ENCODE data around the gene VRK2. TPM values are rescaled to one million over a fixed set of nuclear protein-coding genes. Genes with fewer than 3 reads are reported as not detected.
A peak's percentile ranks its signal among the peaks of the same experiment; 100 is the strongest.
"Not testable (repeated sequence)": the region's sequence is repeated elsewhere in the genome, so short reads cannot be mapped to it uniquely, and the experiment has no call there.

Gene VRK2
- total RNA-seq, 1 experiment from 2014 or later, result 38.4 TPM

DNA sequence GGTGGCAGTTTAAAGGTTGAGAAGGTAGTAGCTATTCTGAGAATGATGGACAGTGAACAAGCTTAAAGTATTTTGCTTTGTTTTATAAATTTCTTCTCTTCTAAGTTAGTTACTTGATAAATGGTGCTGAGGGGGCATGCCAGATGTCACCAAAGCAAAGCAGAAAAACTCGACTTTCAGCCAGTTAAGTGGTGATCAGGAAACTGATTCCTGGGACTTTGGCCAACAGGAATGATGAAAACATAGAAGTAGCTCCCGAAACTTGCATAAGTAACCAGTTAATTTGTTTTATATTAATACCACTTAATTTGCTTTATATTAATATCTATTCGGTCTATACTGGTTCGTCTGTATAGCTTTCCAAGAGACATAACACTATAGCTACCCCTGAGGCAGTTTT, 111.9 kb downstream of the VRK2 start:
- DNase-seq (ENCODE audit: low read depth), result no peak

DNA sequence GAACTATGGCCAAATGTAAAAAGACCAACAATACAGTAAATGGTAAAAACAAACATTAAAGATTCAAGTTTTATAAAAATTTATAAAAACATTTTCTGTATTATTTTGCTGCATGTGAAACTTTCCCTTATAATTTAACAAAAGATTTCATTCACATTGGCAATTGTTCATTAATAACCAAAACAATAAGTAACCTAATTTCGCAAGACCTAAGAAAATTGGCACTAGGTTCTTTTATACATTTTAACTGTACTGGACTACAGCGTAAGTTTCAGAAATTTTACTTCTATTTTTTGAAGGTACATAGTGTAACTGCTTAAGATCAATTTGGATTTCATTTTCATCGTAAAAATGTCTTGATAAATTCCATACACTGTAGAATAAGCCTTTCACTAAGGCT, 117.3 kb downstream of the VRK2 start:
- no peak for DNase-seq (ENCODE audit: low read depth)

- DNase-seq (ENCODE audit: low read depth), result not testable (repeated sequence)
Measured at GRCh38 chr2:58168130-58168529, 121.5 kb downstream of the VRK2 start.

DNA sequence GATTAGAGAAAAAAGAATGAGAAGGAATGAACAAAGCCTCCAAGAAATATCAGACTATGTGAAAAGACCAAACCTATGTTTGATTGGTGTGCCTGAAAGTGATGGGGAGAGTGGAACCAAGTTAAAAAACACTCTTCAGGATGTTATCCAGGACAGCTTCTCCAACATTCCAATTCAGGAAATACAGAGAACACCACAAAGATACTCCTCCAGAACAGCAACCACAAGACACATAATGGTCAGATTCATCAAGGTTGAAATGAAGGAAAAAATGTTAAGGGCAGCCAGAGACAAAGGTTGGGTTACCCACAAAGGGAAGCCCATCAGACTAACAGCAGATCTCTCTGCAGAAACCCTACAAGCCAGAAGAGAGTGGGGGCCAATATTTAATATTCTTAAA, 123.2 kb downstream of the VRK2 start:
- DNase-seq (ENCODE audit: low read depth), result peak; percentile 4

- not testable (repeated sequence) for DNase-seq (ENCODE audit: low read depth)
Measured at GRCh38 chr2:58170334-58170933, 123.8 kb downstream of the VRK2 start.

- not testable (repeated sequence) for DNase-seq (ENCODE audit: low read depth)
Measured at GRCh38 chr2:58171831-58172230, 125.2 kb downstream of the VRK2 start.

DNA sequence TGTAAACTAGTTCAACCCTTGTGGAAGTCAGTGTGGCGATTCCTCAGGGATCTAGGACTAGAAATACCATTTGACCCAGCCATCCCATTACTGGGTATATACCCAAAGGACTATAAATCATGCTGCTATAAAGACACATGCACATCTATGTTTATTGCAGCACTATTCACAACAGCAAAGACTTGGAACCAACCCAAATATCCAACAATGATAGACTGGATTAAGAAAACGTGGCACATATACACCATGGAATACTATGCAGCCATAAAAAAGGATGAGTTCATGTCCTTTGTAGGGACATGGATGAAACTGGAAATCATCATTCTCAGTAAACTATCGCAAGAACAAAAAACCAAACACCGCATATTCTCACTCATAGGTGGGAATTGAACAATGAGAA, 130.6 kb downstream of the VRK2 start:
- DNase-seq (ENCODE audit: low read depth), result not testable (repeated sequence)

DNA sequence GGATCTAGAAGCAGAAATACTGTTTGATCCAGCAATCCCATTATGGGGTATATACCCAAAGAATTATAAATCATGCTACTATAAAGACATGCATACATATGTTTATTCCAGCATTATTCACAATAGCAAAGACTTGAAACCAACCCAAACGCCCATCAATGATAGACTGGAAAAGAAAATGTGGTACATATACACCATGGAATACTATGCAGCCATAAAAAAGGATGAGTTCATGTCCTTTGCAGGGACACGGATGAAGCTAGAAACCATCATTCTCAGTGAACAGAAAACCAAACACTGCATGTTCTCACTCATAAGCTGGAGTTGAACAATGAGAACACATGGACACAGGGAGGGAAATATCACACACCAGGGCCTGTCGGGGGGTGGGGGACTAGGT, 133.6 kb downstream of the VRK2 start:
- not testable (repeated sequence) for DNase-seq (ENCODE audit: low read depth)

GRCh38 chr2:58180635-58181034, 134.0 kb downstream of the VRK2 start:
- no peak for DNase-seq (ENCODE audit: low read depth)

DNA sequence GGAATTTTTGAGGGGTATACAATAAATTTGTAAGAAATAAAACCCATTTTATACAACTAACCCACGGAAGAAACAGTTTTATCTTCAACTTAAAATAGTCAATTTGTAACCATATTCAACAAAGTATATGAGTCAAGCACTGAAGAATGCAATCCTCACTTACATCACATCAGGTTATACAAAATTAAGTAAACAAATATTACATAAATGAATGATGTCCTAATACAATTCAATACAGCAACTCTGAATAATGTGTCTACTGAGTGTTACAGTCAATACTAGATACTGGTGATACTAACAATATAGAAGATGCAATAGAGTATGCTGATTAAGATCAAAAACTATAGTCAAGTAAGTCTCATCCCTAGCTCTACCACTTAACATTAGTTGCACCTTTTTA, 135.9 kb downstream of the VRK2 start:
- no peak for DNase-seq (ENCODE audit: low read depth)

- peak; percentile 3 for DNase-seq (ENCODE audit: low read depth)
Measured at GRCh38 chr2:58186501-58186900, 139.9 kb downstream of the VRK2 start.

DNA sequence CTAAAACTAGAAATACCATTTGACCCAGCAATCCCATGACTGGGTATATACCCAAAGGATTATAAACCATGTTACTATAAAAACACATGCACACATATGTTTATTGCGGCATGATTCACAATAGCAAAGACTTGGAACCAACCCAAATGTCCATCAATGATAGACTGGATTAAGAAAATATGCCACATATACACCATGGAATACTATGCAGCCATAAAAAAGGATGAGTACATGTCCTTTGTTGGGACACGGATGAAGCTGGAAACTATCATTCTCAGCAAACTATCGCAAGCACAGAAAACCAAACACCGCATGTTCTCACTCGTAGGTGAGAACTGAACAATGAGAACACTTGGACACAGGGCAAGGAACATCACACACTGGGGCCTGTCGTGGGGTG, 140.4 kb downstream of the VRK2 start:
- not testable (repeated sequence) for DNase-seq (ENCODE audit: low read depth)

DNA sequence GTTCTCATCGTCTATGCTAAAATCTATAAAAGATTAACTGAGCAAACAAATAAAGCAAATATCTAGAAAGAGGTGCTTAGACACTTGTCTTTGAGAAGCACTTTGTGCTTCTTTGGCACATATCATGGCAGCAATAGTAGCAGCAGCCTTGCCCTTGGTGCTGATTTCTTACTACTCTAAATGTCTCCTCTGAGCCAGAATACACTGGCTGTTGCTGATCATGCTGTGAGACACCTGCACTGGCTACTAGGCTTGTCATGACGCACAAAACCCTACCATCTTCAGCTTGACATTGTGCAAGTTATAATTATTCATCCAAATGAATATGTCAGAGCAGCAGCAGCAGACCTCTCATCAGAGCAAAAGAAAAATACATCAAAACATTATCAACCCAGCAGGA, 147.9 kb downstream of the VRK2 start:
- no peak for DNase-seq (ENCODE audit: low read depth)

DNA sequence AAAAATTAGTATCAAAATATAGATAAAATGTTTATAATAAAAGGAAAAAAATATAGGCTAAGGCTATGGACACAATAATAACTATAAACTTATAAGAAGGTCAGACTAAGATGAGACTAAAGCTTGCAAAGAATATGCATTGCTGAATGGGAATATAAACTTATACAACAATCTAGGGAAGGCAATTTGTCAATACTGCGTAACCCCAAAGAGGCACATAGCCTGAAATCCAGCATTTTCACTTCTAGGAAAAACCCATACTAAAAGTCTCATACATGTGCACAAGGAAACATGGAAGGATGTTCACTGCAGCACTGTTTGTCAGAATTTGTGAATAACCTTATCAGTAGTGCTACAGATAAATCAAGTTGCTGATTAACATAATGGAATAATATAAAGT, 149.1 kb downstream of the VRK2 start:
- no peak for DNase-seq (ENCODE audit: low read depth)

- no peak for DNase-seq (ENCODE audit: low read depth)
Measured at GRCh38 chr2:58197894-58198293, 151.3 kb downstream of the VRK2 start.

DNA sequence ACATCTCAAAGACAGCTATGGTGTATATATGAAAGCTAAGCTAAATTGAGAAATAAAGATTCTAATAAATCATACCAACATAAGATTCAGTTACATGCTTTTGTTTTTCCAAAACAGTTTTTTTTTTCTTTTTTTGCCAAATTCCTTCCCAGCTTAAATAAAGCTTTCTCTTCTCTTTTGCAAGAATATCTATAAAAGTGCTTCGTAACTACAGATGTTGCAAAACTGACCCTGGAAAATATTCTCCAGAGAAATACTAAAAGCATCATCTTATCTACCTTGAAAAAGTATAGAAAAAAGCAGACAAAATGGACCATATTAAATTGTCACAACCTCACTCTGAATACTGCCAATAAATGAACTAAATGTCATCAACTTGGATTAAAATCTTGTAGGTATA, 155.8 kb downstream of the VRK2 start:
- DNase-seq (ENCODE audit: low read depth), result no peak

DNA sequence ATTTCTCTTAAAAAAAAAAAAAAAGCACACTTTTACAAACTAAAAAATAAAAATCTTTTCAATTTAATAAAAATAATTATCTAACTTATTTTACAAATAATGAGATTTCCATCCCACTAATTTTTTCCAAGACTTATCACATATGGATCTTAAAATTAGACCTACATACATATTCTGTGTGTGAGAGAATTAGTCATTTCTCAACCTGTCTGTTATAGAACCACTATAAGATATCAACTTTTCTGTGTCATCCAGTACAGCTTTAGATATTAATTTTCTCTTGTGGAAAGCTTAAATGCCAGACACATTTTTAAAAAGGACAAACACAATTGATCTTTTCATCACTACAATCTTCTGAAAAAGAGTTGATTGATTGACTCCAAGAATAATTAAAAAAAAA, 156.4 kb downstream of the VRK2 start:
- DNase-seq (ENCODE audit: low read depth), result no peak

DNA sequence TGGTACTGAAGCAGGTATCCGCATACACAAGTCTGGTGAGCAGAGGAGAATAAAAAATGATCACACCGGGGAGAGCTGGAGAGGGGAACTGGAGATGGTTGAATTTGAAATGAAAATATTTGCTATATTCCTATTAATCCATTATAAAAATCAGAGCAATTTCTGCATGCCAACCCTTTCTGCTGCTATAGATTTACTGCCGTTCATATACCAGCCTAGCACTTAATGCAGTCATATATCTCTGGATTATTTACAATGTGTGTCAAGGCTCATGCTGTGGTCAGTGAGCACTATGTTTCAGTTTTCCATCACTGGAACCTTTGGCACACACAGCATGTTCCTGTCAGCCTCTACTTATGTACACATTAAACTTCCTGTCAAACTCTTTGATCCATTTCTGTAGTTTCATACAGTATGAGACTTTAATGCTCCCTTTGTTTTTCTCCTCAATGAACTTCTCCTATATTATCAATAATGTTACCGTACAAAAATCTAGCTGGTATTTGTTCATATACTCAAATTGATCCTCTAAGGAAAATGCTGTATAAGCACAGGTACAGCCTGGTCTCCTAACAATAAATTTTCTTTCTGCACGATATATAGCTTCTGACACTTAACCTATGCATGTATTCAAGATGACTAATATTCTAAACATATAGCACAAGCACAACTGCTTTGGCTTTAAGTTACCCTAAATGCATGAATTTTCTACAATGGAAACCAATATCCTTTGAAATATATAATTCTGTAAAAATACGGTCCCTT, 157.8 kb downstream of the VRK2 start:
- no peak for DNase-seq (ENCODE audit: low read depth)

GRCh38 chr2:58206785-58207184, 160.2 kb downstream of the VRK2 start:
- DNase-seq (ENCODE audit: low read depth), result no peak

- no peak for DNase-seq (ENCODE audit: low read depth)
Measured at GRCh38 chr2:58207189-58207588, 160.6 kb downstream of the VRK2 start.

Measured in RPMI7951 (cell line).